Measurements from ENCODE around the gene MAOA.

DNA sequence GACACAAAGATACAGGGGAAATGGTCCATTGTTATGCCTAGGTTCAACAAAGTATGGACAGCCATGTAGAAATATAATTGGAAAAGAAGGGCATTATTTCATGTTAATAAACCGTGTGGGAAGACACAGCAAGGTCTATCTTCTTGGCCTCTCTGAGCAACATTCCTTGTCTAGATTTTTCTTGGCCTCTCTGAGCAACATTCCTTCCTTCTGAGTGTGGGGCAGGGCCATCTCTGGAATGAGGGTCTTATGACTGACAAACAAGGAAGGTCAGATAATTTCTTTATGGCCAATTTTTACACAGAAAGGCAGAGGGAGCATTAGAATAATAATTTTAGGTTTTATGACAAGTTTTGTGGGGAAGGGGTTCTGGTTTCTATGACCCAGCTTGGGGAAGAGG is 24.3 kb upstream of the MAOA start:
- TF ChIP-seq CTBP1 (IDR thresholded peaks at IDR 0.05; ENCODE audit: borderline replicate concordance) (no peak), ARNT (IDR thresholded peaks at IDR 0.05) (no peak), FOXM1 (IDR thresholded peaks at IDR 0.05; ENCODE audit: borderline replicate concordance) (no peak), HDGF (IDR thresholded peaks at IDR 0.05; ENCODE audit: borderline replicate concordance) (no peak), SP1 (IDR thresholded peaks at IDR 0.05) (no peak)

Data from HEK293T (cell line).